GM23338 (cell line): ENCODE results near the gene C1orf115.

Source experiments
- CREB1 ChIP-seq: fragments of 250-450 bp; sonication (Bioruptor Pico); IDR thresholded peaks from 2 replicates; pipeline ENCODE4 v1.5.0; 2020; ENCODE audit warnings: low read depth, mild to moderate bottlenecking, moderate library complexity
- EZH2 ChIP-seq: fragments of 200-600 bp; sonication (generic); IDR thresholded peaks from one replicate; pipeline ENCODE4 v1.8.0; 2017; ENCODE audit warnings: antibody characterized with exemption, mild to moderate bottlenecking, low read depth; ENCODE audit not compliant: unreplicated experiment
- POLR2AphosphoS5 ChIP-seq: IDR thresholded peaks from 2 replicates; pipeline ENCODE4 v1.6.1; 2016; ENCODE audit warnings: antibody characterized with exemption, low read depth
- TF ChIP-seq, protein P1 (sequence below), 2 experiments: fragments of 200-600 bp in 1 of 2; sonication (generic) in 1 of 2; conservative IDR thresholded peaks; 2 replicates each; pipeline versions ENCODE4 v1.5.1 to v1.6.1; 2016 to 2017; ENCODE audit warnings: antibody characterized with exemption in 2 of 2, low read depth in 2 of 2, mild to moderate bottlenecking in 2 of 2, moderate library complexity in 1 of 2

GRCh38 chr1:220708244-220708643 lies 18.1 kb downstream of the C1orf115 start:
- TF ChIP-seq CREB1 (CRISPR knock-in tag) (no peak), POLR2AphosphoS5 (no peak), EZH2 (no peak)
- TF ChIP-seq, protein P1, sequence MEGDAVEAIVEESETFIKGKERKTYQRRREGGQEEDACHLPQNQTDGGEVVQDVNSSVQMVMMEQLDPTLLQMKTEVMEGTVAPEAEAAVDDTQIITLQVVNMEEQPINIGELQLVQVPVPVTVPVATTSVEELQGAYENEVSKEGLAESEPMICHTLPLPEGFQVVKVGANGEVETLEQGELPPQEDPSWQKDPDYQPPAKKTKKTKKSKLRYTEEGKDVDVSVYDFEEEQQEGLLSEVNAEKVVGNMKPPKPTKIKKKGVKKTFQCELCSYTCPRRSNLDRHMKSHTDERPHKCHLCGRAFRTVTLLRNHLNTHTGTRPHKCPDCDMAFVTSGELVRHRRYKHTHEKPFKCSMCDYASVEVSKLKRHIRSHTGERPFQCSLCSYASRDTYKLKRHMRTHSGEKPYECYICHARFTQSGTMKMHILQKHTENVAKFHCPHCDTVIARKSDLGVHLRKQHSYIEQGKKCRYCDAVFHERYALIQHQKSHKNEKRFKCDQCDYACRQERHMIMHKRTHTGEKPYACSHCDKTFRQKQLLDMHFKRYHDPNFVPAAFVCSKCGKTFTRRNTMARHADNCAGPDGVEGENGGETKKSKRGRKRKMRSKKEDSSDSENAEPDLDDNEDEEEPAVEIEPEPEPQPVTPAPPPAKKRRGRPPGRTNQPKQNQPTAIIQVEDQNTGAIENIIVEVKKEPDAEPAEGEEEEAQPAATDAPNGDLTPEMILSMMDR (conservative IDR thresholded peaks at IDR 0.05; ENCODE audit: low read depth in 2 of 2), result no peak
